Measurements from ENCODE around the gene PGLYRP1. TPM values are rescaled to one million over a fixed set of nuclear protein-coding genes. Genes with fewer than 3 reads are reported as not detected.

The PGLYRP1 gene
- total RNA-seq, 1 experiment from 2014 or later = not detected

GRCh38 chr19:46018729-46019251, 4.1 kb downstream of the PGLYRP1 start:
- no peak overlapping the region for H3K4me2 ChIP-seq (ENCODE audit: insufficient read depth, insufficient read length, low read length)
- no peak overlapping the region for H3K4ac ChIP-seq (ENCODE audit: low read depth, low read length)
- no peak for DNase-seq
- no peaks in the 10 kb centered on the region; a peak in 1 of 5 replicates for H3K9me3 Mint-ChIP-seq
- no peaks in the 10 kb centered on the region for H3K4me1 ChIP-seq (ENCODE audit: insufficient read depth, low read length)
- H3K23me2 ChIP-seq (ENCODE audit: insufficient read length, low read depth, low read length, poor library complexity, severe bottlenecking) = peaks cover 17% of the 10 kb centered on the region
- H3K27me3 Mint-ChIP-seq (ENCODE audit: low read depth) = peaks cover 20% of the 10 kb centered on the region
- no peak overlapping the region for H3K23ac ChIP-seq (ENCODE audit: insufficient read length, low read depth, low read length)
- peaks cover 7% of the 10 kb centered on the region; the same call in 1 of the 2 replicates for H3K27me3 ChIP-seq (ENCODE audit: insufficient read depth, low read length)
- no peak overlapping the region for H3K27ac Mint-ChIP-seq
- no peaks in the 10 kb centered on the region for H3K9me3 ChIP-seq (ENCODE audit: control insufficient read depth, low read depth, low read length)
- H3K18ac ChIP-seq (ENCODE audit: insufficient read length, low read depth, low read length) = no peak overlapping the region
- H3T11ph ChIP-seq (ENCODE audit: low read length) = no peak overlapping the region
- no peak overlapping the region for H3K4me3 Mint-ChIP-seq
- H4K5ac ChIP-seq (ENCODE audit: insufficient read length, low read depth, low read length) = no peak overlapping the region
- H4K91ac ChIP-seq (ENCODE audit: insufficient read length, low read depth, low read length) = no peak overlapping the region
- H3K79me2 ChIP-seq (ENCODE audit: insufficient read depth, low read length) = no peaks in the 10 kb centered on the region
- peaks cover 26 to 37% of the 10 kb centered on the region in 2 experiments for H3K4me1 Mint-ChIP-seq
- no peak overlapping the region for H4K8ac ChIP-seq (replicated peaks; ENCODE audit: insufficient read length, low read depth, low read length)
- H2BK12ac ChIP-seq (ENCODE audit: insufficient read length, low read depth, low read length) = no peak overlapping the region
- no peak overlapping the region for H2AK5ac ChIP-seq (ENCODE audit: insufficient read length, low read length)
- H3K27ac ChIP-seq (ENCODE audit: insufficient read length, low read depth, low read length) = no peak overlapping the region
- H3K79me1 ChIP-seq (ENCODE audit: insufficient read depth, low read depth, low read length, poor library complexity, severe bottlenecking) = no peaks in the 10 kb centered on the region
- no peak overlapping the region for H3K9ac ChIP-seq (ENCODE audit: extremely low read depth, insufficient read length, low read length)
- H2AFZ ChIP-seq (ENCODE audit: low read length) = no peak overlapping the region
- no CpG with 5 or more reads among the region's 10 CpGs for WGBS (ENCODE audit: extremely low coverage, insufficient read length, low lambda C conversion rate)
- no peak overlapping the region; the same call in 1 of the 2 replicates for H3K14ac ChIP-seq (ENCODE audit: insufficient read depth, low read length)
- no peak overlapping the region for H2BK5ac ChIP-seq (ENCODE audit: insufficient read length, low read length)
- H4K20me1 ChIP-seq (ENCODE audit: control insufficient read depth, insufficient read depth, insufficient read length) = no peaks in the 10 kb centered on the region
- H2BK120ac ChIP-seq (ENCODE audit: low read depth, low read length, poor library complexity, severe bottlenecking) = no peak overlapping the region
- TF ChIP-seq CTCF (conservative IDR thresholded peaks at IDR 0.05) = no peak
- no peak overlapping the region for H3K56ac ChIP-seq (ENCODE audit: insufficient read length, low read depth, low read length)
- H2BK20ac ChIP-seq (ENCODE audit: low read depth, low read length, poor library complexity, severe bottlenecking) = no peak overlapping the region
- H3K36me3 Mint-ChIP-seq (ENCODE audit: insufficient read depth in 1 of 3, low read depth in 3 of 3) = peaks cover 0 to 7% (median 2%) of the 10 kb centered on the region in 3 experiments; a peak in 3 of 7 replicates
- no peak overlapping the region for H2BK15ac ChIP-seq (ENCODE audit: low read depth, low read length)
